Measurements from ENCODE around the gene KCNAB1.
"Not testable (repeated sequence)": the region's sequence is repeated elsewhere in the genome, so short reads cannot be mapped to it uniquely, and the experiment has no call there.

KCNAB1 gene

GRCh38 chr3:156226676-156227420, 106.5 kb downstream of the KCNAB1 start:
- no peak for DNase-seq

GRCh38 chr3:156227704-156228103, 107.3 kb downstream of the KCNAB1 start:
- no peak for DNase-seq

- DNase-seq: peak; percentile 7
Measured at GRCh38 chr3:156230278-156230900, 110.0 kb downstream of the KCNAB1 start.

- not testable (repeated sequence) for DNase-seq
Measured at GRCh38 chr3:156231221-156231620, 110.8 kb downstream of the KCNAB1 start.

- peak; percentile 67 for DNase-seq
Measured at GRCh38 chr3:156233876-156234275, 113.5 kb downstream of the KCNAB1 start.

GRCh38 chr3:156236556-156237260, 116.3 kb downstream of the KCNAB1 start:
- no peak for DNase-seq

- DNase-seq: no peak
Measured at GRCh38 chr3:156240642-156241041, 120.3 kb downstream of the KCNAB1 start.

- no peak for DNase-seq
Measured at GRCh38 chr3:156246961-156247725, 126.8 kb downstream of the KCNAB1 start.

GRCh38 chr3:156250550-156250949, 130.2 kb downstream of the KCNAB1 start:
- no peak for DNase-seq

- no peak for DNase-seq
Measured at GRCh38 chr3:156251424-156251823, 131.0 kb downstream of the KCNAB1 start.

GRCh38 chr3:156252656-156253055, 132.3 kb downstream of the KCNAB1 start:
- peak; percentile 13 for DNase-seq

GRCh38 chr3:156253150-156253549, 132.8 kb downstream of the KCNAB1 start:
- no peak for DNase-seq

GRCh38 chr3:156256256-156256655, 135.9 kb downstream of the KCNAB1 start:
- peak; percentile 21 for DNase-seq

- no peak for DNase-seq
Measured at GRCh38 chr3:156256945-156257344, 136.6 kb downstream of the KCNAB1 start.

- DNase-seq: no peak
Measured at GRCh38 chr3:156258301-156258700, 137.9 kb downstream of the KCNAB1 start.

GRCh38 chr3:156259896-156260295, 139.5 kb downstream of the KCNAB1 start:
- no peak for DNase-seq

GRCh38 chr3:156260331-156260730, 140.0 kb downstream of the KCNAB1 start:
- no peak for DNase-seq

GRCh38 chr3:156264771-156265170, 144.4 kb downstream of the KCNAB1 start:
- peak; percentile 22 for DNase-seq

- DNase-seq: no peak
Measured at GRCh38 chr3:156271508-156271907, 151.1 kb downstream of the KCNAB1 start.

- no peak for DNase-seq
Measured at GRCh38 chr3:156271995-156272719, 151.8 kb downstream of the KCNAB1 start.

- no peak for DNase-seq
Measured at GRCh38 chr3:156273111-156273694, 152.8 kb downstream of the KCNAB1 start.

- no peak for DNase-seq
Measured at GRCh38 chr3:156274791-156275190, 154.4 kb downstream of the KCNAB1 start.
